GM19455 (cell line): Measurements from ENCODE around the gene DCC.

Source experiments
- ATAC-seq: cut with Tn5 transposase; IDR thresholded peaks from one replicate; pipeline ENCODE4 v1.9.1; 2021; ENCODE audit not compliant: unreplicated experiment

The DCC gene

DNA sequence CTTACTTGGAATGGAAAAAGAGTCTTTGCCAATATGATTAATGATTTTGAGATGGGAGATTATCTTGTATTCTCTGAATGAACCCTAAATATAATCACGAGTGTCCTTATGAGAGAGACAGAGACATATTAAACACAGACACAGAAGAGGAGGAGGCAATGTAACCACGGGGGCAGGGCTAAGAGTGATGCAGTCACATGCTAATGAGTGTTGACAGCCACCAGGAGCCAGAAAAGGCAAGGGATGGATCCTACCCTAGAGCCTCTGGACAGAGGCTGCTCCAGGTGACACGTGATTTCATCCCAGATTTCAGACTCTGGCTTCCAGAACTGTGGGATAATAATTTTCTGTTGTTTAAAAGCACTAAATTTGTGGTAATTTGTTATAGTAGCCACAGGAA lies 1204.9 kb downstream of the DCC start:
- no peak for ATAC-seq

DNA sequence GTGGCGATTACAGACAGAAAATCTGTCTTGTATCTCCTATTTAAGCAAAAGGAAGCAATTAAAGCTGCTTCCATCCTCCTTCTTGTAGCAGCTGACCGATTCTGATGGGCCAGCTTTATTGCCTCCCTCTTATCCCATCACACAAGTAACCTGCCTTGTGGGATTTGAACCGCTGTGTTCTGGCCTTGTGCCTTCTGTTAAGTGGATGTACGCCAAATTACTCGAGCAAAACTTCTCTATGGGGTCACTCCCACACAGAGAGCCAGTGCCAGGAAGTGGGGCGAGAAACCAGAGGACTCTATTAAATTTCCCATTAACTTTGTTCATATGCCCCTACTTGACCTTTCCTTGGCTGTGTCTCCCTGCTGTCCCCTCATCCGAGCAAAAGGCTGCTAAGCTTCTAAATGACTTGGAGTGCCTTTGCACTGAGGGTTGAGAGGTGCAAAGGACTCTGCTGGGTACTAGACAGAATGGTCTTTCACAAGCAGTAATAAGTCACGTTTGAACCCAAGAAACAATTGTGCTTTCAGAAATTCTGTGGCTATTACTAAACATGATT lies 1212.0 kb downstream of the DCC start:
- no peak for ATAC-seq

DNA sequence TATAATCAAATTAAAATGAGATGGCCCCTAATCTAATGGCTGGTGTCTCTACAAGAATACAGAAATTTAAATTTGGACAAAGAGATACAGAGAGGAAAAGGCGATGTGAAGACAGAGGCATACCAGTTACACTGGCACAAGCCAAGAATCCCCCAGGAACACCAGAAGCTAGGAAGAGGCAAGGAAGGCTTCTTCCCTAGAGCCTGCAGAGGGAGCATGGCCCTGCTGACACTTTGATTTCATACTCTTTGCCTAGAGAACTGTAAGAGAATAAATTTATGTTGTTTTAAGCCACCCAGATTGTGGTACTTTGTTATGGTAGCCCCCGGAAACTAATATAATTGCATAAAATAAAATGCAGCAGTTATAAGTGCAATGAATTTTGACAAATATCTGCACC lies 1213.0 kb downstream of the DCC start:
- no peak for ATAC-seq

DNA sequence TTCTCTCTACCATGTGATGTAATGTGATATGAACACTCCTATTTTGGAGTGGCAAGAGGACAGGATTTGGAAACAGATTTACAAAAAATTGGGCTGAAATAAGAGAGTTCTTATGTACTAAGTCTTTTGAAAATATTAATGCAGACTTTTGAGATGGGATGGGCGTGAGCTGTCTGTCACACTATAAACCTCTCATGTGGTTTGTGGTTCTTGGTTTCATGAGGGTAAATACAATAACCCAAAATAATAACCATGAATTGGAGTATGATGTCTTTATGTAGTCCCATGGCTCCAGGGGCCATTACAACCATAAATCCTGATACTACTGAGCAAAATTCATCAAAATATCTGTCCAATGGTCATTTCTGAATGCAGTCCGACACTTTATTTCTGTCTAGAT lies 1216.5 kb downstream of the DCC start:
- no peak for ATAC-seq

DNA sequence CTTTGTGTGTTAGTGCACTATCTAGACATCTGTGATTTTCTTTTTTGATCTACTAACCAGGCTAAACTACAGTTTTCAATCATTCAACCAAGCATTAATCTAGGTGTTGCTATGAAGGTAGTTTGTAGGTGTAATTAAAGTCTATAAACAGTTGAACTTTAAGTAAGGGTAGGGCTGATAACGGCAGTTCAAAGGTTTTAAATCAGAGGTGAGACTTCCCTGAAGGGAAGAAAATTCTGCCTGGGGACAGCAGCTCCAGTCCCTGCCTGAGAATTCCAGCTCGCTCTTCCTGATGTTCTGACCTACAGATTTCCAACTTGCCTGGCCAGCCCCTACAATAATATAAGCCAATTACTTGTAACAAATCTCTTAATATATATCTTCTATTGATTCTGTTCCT lies 1220.5 kb downstream of the DCC start:
- no peak for ATAC-seq

DNA sequence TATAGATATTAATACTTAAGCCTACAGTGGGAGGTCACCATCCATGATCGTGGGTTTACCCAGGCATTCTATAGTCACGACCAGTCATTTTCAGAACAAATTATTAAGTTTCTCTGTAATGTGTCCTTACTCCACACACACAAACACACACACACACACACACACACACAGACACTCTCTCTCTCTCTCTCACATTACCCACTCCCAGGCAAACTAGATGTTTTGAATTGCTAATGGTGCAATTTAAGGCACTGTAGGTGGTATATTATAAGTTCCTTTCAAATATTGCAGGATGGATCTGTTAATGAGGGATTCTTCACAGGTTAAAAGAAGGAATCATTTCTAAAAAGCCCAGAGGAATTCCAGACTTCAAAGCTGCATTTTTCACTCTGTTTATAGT lies 1226.6 kb downstream of the DCC start:
- ATAC-seq, result no peak

DNA sequence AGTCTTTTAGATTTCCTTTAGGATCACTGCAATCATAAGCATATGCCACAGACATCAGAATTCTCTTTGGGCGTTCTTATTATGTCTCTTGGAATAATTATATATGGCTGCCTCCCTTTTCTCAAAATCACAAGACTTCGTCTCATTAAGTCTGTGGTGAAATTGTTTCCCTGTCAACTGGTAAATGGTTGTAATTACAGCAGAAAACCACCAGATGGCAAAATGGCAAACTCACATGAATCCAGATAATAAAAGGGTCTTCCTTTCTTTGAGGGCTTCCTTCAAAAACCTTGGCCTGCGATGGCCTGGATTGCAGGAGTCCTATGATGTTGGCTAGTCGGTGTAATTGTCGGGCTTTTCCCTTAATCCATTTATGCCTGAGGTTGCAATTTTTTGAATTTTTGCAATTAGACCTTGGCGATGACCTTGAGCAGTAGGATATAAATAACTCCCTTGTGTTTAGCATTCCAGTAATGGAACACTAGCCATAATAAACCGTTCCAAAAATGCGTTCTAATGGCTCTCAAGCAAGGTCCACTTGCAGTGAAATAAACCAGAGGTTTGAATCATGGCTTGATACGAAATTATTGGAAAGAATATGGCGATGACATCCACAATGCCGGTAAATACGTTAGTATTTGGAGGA lies 1228.1 kb downstream of the DCC start:
- ATAC-seq, result no peak
